ENCODE data around the gene GTF2A2.

GTF2A2 gene

GRCh38 chr15:59696332-59696731 lies 39.0 kb upstream of the GTF2A2 start:
- no peaks in the 10 kb centered on the region for H3K27me3 ChIP-seq (replicated peaks; ENCODE audit: control insufficient read depth, insufficient read depth, low read length)
- no peak for DNase-seq (ENCODE audit: extremely low read depth, insufficient read length)
- no peak overlapping the region for H3K4me3 ChIP-seq (replicated peaks; ENCODE audit: low read depth, low read length)
- no peaks in the 10 kb centered on the region for H3K36me3 ChIP-seq (ENCODE audit: control insufficient read depth, insufficient read depth, low read length)
- TF ChIP-seq CTCF (IDR thresholded peaks at IDR 0.05; ENCODE audit: insufficient read depth, low read length, poor library complexity, severe bottlenecking): no peak

GRCh38 chr15:59694779-59695178 lies 37.5 kb upstream of the GTF2A2 start:
- no peaks in the 10 kb centered on the region for H3K36me3 ChIP-seq (ENCODE audit: control insufficient read depth, insufficient read depth, low read length)
- TF ChIP-seq CTCF (IDR thresholded peaks at IDR 0.05; ENCODE audit: insufficient read depth, low read length, poor library complexity, severe bottlenecking): no peak

GRCh38 chr15:59691194-59691805 lies 34.0 kb upstream of the GTF2A2 start:
- DNase-seq (ENCODE audit: extremely low read depth, insufficient read length): peak; percentile 18
- Histone ChIP-seq H3K4me3 (replicated peaks; ENCODE audit: low read depth, low read length) (no peak overlapping the region), H3K36me3 (ENCODE audit: control insufficient read depth, insufficient read depth, low read length) (no peaks in the 10 kb centered on the region), H3K27me3 (replicated peaks; ENCODE audit: control insufficient read depth, insufficient read depth, low read length) (no peaks in the 10 kb centered on the region)
- peak; percentile 70 for TF ChIP-seq CTCF (IDR thresholded peaks at IDR 0.05; ENCODE audit: insufficient read depth, low read length, poor library complexity, severe bottlenecking)

More at GRCh38 chr15:59694779-59695178, 37.5 kb upstream of the GTF2A2 start:
- no peak for DNase-seq (ENCODE audit: extremely low read depth, insufficient read length)
- Histone ChIP-seq H3K27me3 (replicated peaks; ENCODE audit: control insufficient read depth, insufficient read depth, low read length) (no peaks in the 10 kb centered on the region), H3K4me3 (replicated peaks; ENCODE audit: low read depth, low read length) (no peak overlapping the region)

DNA sequence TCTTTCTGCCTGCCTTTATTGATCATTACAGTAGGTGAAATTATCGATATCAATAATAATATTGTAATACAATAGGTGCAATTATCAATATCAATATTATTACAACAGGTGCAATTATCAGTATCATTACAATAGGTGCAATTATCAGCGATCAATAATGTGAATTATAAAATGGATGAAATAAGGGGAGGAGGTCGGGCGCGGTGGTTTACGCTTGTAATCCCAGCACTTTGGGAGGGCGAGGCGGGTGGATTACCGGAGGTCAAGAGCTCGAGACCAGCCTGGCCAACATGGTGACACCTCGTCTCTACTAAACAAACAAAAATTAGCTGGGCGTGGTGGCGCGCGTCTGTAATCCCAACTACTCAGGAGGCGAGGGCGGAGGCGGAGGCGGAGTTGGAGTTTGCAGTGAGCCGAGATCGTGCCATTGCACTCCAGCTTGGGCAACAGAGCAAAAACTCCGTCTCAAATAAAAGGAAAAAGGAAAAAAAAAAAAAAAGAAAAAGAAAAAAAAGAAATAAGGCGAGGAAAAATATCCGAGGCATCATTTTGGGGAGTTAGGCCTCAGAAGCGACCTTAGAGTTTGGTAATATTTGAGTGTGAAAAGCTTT lies 32.4 kb upstream of the GTF2A2 start:
- Histone ChIP-seq H3K36me3 (ENCODE audit: control insufficient read depth, insufficient read depth, low read length) (no peaks in the 10 kb centered on the region), H3K27me3 (replicated peaks; ENCODE audit: control insufficient read depth, insufficient read depth, low read length) (no peaks in the 10 kb centered on the region), H3K4me3 (replicated peaks; ENCODE audit: low read depth, low read length) (peak overlapping the region; percentile 100)
- no peak for DNase-seq (ENCODE audit: extremely low read depth, insufficient read length)
- no peak for TF ChIP-seq CTCF (IDR thresholded peaks at IDR 0.05; ENCODE audit: insufficient read depth, low read length, poor library complexity, severe bottlenecking)

DNA sequence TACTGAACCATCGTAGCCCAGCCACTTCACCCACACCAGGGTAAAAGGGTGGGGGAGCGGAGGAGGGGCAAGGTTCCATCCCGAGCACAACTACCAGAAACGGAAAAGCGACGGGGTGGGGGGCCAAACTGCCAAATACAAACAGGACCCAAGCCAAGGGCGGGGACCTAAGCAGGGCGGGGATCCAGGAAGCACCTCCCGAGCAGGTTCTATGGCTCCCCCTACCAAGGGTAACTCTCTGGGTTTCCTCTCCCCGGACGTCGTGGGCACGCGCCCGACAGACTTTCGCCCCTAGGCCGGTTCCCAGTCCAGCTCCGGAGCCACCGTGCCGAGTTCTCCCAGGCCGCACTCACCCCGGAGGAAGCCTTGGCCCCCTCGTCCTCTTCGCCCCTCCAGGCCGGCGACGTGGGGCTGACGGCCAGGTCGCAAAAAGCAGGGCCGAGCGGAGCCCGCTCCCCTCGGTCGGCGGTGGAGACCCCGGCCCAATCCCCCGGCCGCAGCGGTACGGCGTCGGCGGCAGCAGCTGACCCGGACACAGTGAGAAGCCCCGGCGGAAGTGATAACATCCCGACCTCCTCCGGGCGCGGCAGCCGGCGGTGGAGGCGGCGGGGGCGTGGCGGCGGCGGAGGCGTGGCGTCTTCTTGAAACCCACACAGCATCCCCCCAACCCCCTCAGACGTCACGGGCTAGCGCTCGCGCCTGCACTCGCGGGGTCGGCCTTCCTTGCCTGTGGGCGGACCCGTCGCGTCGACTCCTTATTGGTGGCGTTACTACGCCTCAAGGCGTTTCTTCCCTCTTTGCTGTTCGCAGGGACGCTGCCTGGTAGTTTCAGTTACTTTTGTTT lies 31.7 kb upstream of the GTF2A2 start, which contains the start of gene BNIP2:
TSS of gene BNIP2 (minus strand) at position 539 of the 844 bp plus-strand sequence. CDS start 6,863 bp downstream, outside the sequence.
- H3K36me3 ChIP-seq (ENCODE audit: control insufficient read depth, insufficient read depth, low read length): no peaks in the 10 kb centered on the region
- peak within 1 kb of the TSS; percentile 100 for H3K4me3 ChIP-seq (replicated peaks; ENCODE audit: low read depth, low read length)
- TF ChIP-seq CTCF (IDR thresholded peaks at IDR 0.05; ENCODE audit: insufficient read depth, low read length, poor library complexity, severe bottlenecking): peak; percentile 26
- peak; percentile 99 for DNase-seq (ENCODE audit: extremely low read depth, insufficient read length)
- no peaks in the 10 kb centered on the region for H3K27me3 ChIP-seq (replicated peaks; ENCODE audit: control insufficient read depth, insufficient read depth, low read length)

Measured in GM06990 (cell line).